ENCODE data around the gene IDH3B. TPM values are rescaled to one million over a fixed set of nuclear protein-coding genes. Genes with fewer than 3 reads are reported as not detected.
A peak's percentile ranks its signal among the peaks of the same experiment; 100 is the strongest.

IDH3B gene
- total and polyA plus RNA-seq, 2 of the 13 experiments (the other 11 are each of a cell fraction or from before 2014, with no cell fraction given): 215 to 254 TPM

GRCh38 chr20:2693286-2694007 is 29.4 kb upstream of the IDH3B start (continued):
- TF ChIP-seq ZNF230 (CRISPR knock-in tag; IDR thresholded peaks at IDR 0.05): no peak
- 0 out of 2 replicates have a peak, but pooled peaks have one; percentile 7 for TF ChIP-seq ZNF639 (CRISPR knock-in tag; conservative IDR thresholded peaks at IDR 0.05)
- TF ChIP-seq ZMAT3 (CRISPR knock-in tag; conservative IDR thresholded peaks at IDR 0.05): no peak
- no peak for TF ChIP-seq ZNF878 (CRISPR knock-in tag; IDR thresholded peaks at IDR 0.05)
- no peak for TF ChIP-seq PITX1 (CRISPR knock-in tag; IDR thresholded peaks at IDR 0.05)
- no peak for TF ChIP-seq ZBTB21 (CRISPR knock-in tag; IDR thresholded peaks at IDR 0.05)
- no peak for TF ChIP-seq ZNF343 (CRISPR knock-in tag; IDR thresholded peaks at IDR 0.05)
- TF ChIP-seq ZNF274 (CRISPR knock-in tag; IDR thresholded peaks at IDR 0.05): 0 out of 2 replicates have a peak, but pooled peaks have one; percentile 29
- no peak for TF ChIP-seq ZNF225 (CRISPR knock-in tag; IDR thresholded peaks at IDR 0.05)
- TF ChIP-seq NRL (CRISPR knock-in tag; IDR thresholded peaks at IDR 0.05; ENCODE audit: borderline replicate concordance): no peak
- TF ChIP-seq ZNF543 (CRISPR knock-in tag; IDR thresholded peaks at IDR 0.05): 0 out of 2 replicates have a peak, but pooled peaks have one; percentile 26
- no peak for TF ChIP-seq PRDM4 (CRISPR knock-in tag; IDR thresholded peaks at IDR 0.05; ENCODE audit: borderline replicate concordance)
- TF ChIP-seq NFE2 (CRISPR knock-in tag; IDR thresholded peaks at IDR 0.05): no peak
- no peak for TF ChIP-seq ZSCAN29 (CRISPR knock-in tag; conservative IDR thresholded peaks at IDR 0.05)
- TF ChIP-seq ZNF891 (CRISPR knock-in tag; IDR thresholded peaks at IDR 0.05): no peak
- no peak for TF ChIP-seq RELA (CRISPR knock-in tag; IDR thresholded peaks at IDR 0.05)
- no peak for TF ChIP-seq ZNF570 (CRISPR knock-in tag; IDR thresholded peaks at IDR 0.05; ENCODE audit: borderline replicate concordance)
- no peak for TF ChIP-seq HNRNPH1 (optimal IDR thresholded peaks at IDR 0.05; ENCODE audit: low read depth, low read length)
- 0 out of 2 replicates have a peak, but pooled peaks have one; percentile 39 for TF ChIP-seq ZBTB14 (CRISPR knock-in tag; IDR thresholded peaks at IDR 0.05)
- TF ChIP-seq GPBP1L1 (CRISPR knock-in tag; IDR thresholded peaks at IDR 0.05): no peak
- TF ChIP-seq ZNF614 (CRISPR knock-in tag; IDR thresholded peaks at IDR 0.05; ENCODE audit: borderline replicate concordance): no peak
- TF ChIP-seq HNF4G (IDR thresholded peaks at IDR 0.05; ENCODE audit: borderline replicate concordance, low read depth, low read length): no peak
- TF ChIP-seq HNF4G (CRISPR knock-in tag; IDR thresholded peaks at IDR 0.05; ENCODE audit: borderline replicate concordance, low read depth): no peak
- no peak for TF ChIP-seq ZNF597 (CRISPR knock-in tag; IDR thresholded peaks at IDR 0.05)

All from HepG2 (cell line).